Measurements from ENCODE around the gene CANX. TPM values are rescaled to one million over a fixed set of nuclear protein-coding genes. Genes with fewer than 3 reads are reported as not detected.

The CANX gene
- total and polyA plus RNA-seq, 8 donors = 81.7 to 638 (median 216) TPM

- Histone ChIP-seq H3K4me1 (no peaks in the 10 kb centered on the region), H3K27me3 (no peaks in the 10 kb centered on the region), H3K9me3 (no peaks in the 10 kb centered on the region), H3K4me3 (no peak overlapping the region), H3K36me3 (peaks cover 0 to 33% (median 32%) of the 10 kb centered on the region in 4 donors), H3K27ac (no peak overlapping the region)
- WGBS, 5 donors = 45 to 61% (median 47%) methylated on average over 7 of the region's 7 CpGs
- DNase-seq = peak; percentile 38 to 68
- peak in 1 of 3 donors; percentile 8 for TF ChIP-seq POLR2AphosphoS5 (IDR thresholded peaks at IDR 0.05)
- TF ChIP-seq, protein P1, sequence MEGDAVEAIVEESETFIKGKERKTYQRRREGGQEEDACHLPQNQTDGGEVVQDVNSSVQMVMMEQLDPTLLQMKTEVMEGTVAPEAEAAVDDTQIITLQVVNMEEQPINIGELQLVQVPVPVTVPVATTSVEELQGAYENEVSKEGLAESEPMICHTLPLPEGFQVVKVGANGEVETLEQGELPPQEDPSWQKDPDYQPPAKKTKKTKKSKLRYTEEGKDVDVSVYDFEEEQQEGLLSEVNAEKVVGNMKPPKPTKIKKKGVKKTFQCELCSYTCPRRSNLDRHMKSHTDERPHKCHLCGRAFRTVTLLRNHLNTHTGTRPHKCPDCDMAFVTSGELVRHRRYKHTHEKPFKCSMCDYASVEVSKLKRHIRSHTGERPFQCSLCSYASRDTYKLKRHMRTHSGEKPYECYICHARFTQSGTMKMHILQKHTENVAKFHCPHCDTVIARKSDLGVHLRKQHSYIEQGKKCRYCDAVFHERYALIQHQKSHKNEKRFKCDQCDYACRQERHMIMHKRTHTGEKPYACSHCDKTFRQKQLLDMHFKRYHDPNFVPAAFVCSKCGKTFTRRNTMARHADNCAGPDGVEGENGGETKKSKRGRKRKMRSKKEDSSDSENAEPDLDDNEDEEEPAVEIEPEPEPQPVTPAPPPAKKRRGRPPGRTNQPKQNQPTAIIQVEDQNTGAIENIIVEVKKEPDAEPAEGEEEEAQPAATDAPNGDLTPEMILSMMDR (IDR thresholded peaks at IDR 0.05) = peak in 5 of 7 experiments; percentile 25 to 62 (median 39)
- TF ChIP-seq POLR2A (IDR thresholded peaks at IDR 0.05) = no peak
- intact Hi-C loops (cut with DNase I; ENCODE audit: low total_unique reads) = no loop called here
These were observed 30.4 kb upstream of the CANX start for GRCh38 chr5:179668391-179668790.

- Histone ChIP-seq H3K4me3 (peak overlapping the region; percentile 64 to 75 (median 73)), H3K27me3 (no peaks in the 10 kb centered on the region), H3K9me3 (no peaks in the 10 kb centered on the region), H3K27ac (peak overlapping the region; percentile 86 to 95 (median 91)), H3K36me3 (no peaks in the 10 kb centered on the region), H3K4me1 (peaks cover 22 to 42% (median 37%) of the 10 kb centered on the region in 4 donors)
- peak; percentile 97 to 99 for DNase-seq
- TF ChIP-seq POLR2A (IDR thresholded peaks at IDR 0.05) = peak in 2 of 4 donors; percentile 69 to 74
- TF ChIP-seq, protein P1 (IDR thresholded peaks at IDR 0.05) = no peak
- peak; percentile 81 to 96 (median 94) for TF ChIP-seq POLR2AphosphoS5 (IDR thresholded peaks at IDR 0.05)
- TF ChIP-seq EP300 (IDR thresholded peaks at IDR 0.05) = no peak
- WGBS, 5 donors = 0 to 1% (median 1%) methylated on average over 38 to 78 of the region's 78 CpGs
- intact Hi-C loops (cut with DNase I; ENCODE audit: low total_unique reads) = no loop called here
These were observed 20.3 kb upstream of the CANX start for GRCh38 chr5:179678223-179679013.

- 29 to 38% (median 31%) methylated on average over 20 to 41 of the region's 41 CpGs for WGBS, 5 donors
- Histone ChIP-seq H3K4me1 (peaks cover 24 to 48% (median 37%) of the 10 kb centered on the region in 4 donors), H3K36me3 (no peaks in the 10 kb centered on the region), H3K9me3 (no peaks in the 10 kb centered on the region), H3K4me3 (peak overlapping the region; percentile 64 to 75 (median 73)), H3K27ac (peak overlapping the region; percentile 86 to 95 (median 91)), H3K27me3 (no peaks in the 10 kb centered on the region)
- intact Hi-C loops (cut with DNase I; ENCODE audit: low total_unique reads) = no loop called here
- peak; percentile 80 to 91 for DNase-seq
- TF ChIP-seq POLR2AphosphoS5 (IDR thresholded peaks at IDR 0.05) = no peak
- TF ChIP-seq, protein P1 (IDR thresholded peaks at IDR 0.05) = peak in 1 of 7 experiments; percentile 18
These were observed 19.6 kb upstream of the CANX start for GRCh38 chr5:179679014-179679674.

DNA sequence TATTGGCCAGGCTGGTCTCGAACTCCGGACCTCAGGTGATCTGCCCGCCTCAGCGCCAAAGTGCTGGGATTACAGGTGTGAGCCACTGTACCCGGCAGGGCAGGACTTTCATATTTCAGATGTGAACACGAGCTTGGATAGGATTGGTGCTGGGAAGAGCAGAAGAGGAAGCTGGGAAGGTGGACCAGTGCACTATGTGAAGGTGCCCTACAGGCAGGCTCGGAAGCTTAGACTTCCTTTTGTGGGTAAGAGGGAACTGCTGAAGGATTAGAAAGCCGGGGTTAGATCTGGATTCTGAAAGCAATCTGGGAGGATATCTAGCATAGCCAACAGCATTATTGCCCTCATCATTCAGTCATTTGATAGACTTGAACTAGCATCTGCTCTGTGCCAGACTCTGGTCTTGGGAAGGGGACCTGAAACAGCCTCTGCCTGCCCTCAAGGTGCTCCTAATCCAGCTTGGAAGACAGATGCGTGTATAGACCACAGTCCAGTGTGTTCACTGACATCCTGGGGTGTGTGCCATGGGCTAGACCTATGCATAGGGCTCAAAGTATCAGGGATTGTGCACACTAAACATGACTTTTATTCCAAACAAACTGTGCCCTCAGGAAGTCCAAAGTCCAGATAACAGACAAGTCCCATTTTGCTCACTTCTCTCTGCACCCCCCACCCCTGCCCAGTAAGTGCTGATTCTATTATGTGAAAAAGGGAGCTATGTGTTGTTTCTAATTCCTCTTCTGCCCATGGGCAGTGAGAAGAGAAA lies 18.6 kb upstream of the CANX start:
- no peak overlapping the region for H3K4me3 ChIP-seq
- no peak overlapping the region for H3K27ac ChIP-seq
- intact Hi-C loops (cut with DNase I; ENCODE audit: low total_unique reads) = no loop called here
- 81 to 89% (median 89%) methylated on average over 9 of the region's 9 CpGs for WGBS, 5 donors
- no peaks in the 10 kb centered on the region for H3K27me3 ChIP-seq
- H3K4me1 ChIP-seq = peaks cover 25 to 49% (median 37%) of the 10 kb centered on the region in 4 donors
- TF ChIP-seq EP300 (IDR thresholded peaks at IDR 0.05) (no peak), POLR2A (IDR thresholded peaks at IDR 0.05) (no peak), POLR2AphosphoS5 (IDR thresholded peaks at IDR 0.05) (no peak)
- TF ChIP-seq, protein P1 (IDR thresholded peaks at IDR 0.05) = no peak
- DNase-seq = peak in 1 of 2 donors; percentile 39
- no peaks in the 10 kb centered on the region for H3K9me3 ChIP-seq
- H3K36me3 ChIP-seq = no peaks in the 10 kb centered on the region
